GM19240 (cell line): Measurements from ENCODE around the gene DYNLRB1.
A peak's percentile ranks its signal among the peaks of the same experiment; 100 is the strongest.
"Not testable (repeated sequence)": the region's sequence is repeated elsewhere in the genome, so short reads cannot be mapped to it uniquely, and the experiment has no call there.

ENCODE experiments used
- DNase-seq: peaks from one replicate; pipeline ENCODE4 v3.0.0; 2011; ENCODE audit warnings: low spot score; ENCODE audit not compliant: insufficient read length

DYNLRB1 gene

DNA sequence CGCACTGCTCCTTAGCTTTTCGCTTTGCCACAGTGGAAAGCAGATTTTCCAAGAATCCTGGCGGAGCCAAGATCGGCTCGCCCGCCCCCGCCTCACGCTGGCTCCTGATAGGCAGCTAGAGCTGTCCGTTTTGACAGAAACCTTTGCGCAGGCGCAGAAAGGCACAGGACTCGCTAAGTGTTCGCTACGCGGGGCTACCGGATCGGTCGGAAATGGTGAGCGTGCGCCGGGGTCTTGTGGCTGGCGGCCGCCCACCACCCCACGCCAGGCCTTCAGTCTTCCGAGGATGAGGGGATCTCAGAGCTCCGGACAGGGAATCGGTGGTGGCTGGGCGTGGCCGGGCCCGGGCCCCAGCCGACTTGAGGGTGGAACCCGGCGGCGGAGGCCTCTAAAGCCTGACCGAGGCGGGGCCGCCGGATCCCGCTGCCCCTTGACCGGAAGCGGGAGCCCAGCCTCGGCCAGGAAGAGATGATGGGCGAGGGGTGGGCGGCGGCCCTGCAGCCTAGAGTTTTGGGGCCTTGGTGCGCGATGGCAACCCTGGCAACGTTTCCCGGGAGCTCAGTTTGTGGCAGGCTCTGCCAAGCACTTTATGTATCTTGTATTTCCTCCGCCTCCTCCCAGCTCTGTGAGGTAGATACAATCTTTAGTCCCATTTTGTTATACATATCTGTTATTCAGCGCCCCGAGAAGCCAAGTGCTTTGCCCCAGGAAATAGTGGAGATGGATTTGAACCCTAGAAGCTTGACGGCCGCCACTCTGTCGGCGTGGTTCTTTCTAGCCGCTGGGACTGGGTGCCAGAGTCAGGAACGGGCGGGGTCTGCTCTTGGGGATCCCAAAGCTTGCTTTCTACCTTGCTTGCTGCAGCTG lies at the start of gene DYNLRB1:
DYNLRB1 (plus strand) TSS at position 176 of the 867 bp plus-strand sequence; CDS start at position 213, 37 bp downstream.
- peak; percentile 63 for DNase-seq

DNA sequence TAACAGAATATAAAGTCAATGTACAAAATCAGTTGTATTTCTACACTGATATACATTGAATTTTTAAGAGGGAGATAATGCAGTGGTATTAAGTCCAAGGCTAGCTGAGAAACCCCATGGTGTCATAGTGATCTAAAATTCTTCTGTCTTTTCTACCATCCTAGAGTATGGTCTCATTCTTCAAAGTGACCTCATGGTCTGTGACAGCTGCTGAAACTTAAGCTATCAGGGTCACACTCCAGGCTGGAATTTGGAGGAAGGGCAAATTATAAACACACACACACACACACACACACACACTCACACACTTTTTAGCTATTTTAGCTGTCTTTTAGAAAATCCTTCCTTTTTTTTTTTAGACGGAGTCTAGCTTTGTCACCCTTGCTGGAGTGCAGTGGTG lies 47.3 kb upstream of the DYNLRB1 start:
- DNase-seq = no peak

DNA sequence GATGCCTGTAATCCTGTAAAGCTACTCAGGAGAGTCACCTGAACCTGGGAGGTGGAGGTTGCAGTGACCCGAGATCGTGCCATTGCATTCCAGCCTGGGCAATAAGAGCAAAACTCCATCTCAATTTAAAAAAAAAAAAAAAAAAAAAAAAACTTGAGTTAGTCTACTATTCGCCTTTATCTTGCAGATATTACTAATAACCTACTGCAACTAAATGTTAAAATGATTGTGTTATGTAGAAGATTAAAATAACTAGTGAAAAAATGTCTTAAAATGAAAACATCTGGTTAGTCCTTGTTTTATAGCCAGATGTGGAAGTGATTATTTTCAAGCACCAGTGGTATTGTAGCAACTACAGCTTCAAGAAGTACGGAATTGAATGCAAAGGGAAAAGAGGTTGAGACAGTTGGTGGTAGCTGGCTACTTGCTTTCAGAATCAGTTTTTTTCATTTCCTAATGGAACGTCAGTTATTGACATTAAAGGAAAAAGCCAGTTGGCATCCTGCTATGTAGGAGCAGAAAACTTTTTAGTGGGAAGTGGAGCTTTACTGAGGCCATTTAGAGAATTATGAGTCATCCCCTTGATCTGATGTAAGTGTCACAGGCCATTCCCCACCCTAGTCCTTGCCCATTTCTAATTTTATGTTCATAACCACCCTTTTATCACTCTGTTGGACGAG lies 43.8 kb upstream of the DYNLRB1 start:
- DNase-seq = no peak

DNA sequence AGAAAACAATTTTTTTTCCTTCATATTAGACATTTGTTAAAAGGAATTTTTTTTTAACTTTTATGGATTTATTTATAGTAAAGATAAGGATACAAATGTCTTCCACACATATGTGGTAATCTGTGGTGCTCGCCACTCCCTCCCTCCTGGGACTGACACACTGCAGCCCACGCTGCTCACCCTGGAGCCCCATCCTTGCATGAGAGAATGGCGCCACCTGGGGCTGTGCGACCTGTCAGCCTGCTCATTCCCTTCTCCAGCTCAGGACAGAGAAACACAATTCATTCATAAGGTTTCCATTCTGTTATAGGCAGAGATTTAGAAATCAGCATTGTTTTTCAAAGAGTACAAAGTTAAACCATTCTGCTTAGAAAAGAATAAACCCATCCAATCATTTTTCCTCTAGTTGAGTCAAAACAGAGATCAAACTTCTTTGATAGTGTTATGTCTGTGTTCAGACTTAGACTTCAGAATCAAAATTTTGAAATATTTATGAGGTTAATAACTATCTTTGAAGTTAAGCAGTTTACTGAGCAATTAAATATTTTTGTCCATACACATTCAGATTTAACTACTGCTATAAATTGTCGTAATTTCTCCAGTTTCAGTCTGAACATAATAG lies 42.8 kb upstream of the DYNLRB1 start:
- DNase-seq = peak; percentile 11

DNA sequence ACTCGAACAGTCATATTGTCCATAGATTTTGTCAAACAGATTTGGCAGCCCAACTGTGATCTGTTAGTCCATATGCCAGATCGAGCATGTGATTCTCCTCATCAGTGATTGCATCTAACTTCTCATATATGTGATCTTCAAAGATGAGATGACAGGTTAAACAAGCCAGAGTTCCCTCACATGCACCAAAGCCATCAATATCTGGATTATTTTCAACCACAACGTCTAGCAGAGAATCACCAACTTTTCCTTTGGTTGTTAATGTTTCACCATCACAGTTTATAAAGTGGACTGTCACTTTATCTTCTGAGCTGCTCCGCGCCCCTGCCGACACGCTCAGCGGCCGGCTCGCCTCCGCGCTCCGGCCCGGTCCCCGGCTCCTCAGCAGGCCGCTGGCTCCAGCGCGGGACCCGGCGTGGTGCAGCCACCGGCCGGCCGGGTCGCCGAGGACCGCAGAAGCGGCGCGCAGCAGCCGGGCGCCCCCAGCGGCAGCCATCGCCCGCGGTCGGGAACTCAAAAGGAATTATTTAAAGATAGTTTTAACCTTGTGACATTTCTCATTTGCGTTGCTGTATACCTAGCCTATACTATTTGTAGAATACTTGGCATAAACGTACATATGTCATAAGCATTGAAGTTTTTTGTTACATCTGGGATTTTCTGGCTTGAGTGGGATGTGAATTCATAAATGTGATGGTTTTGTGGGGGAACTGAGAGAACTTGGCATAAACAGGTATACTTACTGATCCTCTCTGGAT lies 40.1 kb upstream of the DYNLRB1 start:
- no peak for DNase-seq

DNA sequence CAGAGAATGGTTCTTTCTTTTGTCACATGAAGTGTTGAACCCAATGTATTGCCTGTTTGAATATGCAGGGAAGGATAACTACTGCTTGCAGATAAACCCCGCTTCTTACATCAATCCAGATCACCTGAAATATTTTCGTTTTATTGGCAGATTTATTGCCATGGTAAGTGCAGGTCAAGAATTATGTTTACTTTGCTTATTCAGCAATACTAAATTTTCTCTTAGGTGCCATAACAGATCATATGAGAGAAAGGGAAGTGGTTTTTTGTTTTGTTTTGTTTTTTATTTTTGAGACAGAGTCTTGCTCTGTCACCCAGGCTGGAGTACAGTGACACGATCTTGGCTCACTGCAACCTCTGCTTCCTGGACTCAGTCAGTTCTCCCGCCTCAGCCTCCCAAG lies 36.6 kb upstream of the DYNLRB1 start:
- no peak for DNase-seq

DNA sequence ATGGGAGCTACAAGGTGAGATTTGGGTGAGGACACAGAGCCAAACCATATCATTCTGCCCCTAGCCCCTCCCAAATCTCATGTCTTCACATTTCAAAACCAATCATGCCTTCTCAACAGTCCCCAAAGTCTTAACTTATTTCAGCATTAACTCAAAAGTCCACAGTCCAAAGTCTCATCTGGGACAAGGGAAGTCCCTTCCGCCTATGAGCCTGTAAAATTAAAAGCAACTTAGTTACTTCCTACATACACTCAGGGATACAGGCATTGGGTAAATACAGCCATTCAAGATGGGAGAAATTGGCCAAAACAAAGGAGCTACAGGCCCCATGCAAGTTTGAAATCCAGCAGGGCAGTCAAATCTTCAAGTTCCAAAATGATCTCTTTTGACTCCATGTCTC lies 34.1 kb upstream of the DYNLRB1 start:
- not testable (repeated sequence) for DNase-seq

DNA sequence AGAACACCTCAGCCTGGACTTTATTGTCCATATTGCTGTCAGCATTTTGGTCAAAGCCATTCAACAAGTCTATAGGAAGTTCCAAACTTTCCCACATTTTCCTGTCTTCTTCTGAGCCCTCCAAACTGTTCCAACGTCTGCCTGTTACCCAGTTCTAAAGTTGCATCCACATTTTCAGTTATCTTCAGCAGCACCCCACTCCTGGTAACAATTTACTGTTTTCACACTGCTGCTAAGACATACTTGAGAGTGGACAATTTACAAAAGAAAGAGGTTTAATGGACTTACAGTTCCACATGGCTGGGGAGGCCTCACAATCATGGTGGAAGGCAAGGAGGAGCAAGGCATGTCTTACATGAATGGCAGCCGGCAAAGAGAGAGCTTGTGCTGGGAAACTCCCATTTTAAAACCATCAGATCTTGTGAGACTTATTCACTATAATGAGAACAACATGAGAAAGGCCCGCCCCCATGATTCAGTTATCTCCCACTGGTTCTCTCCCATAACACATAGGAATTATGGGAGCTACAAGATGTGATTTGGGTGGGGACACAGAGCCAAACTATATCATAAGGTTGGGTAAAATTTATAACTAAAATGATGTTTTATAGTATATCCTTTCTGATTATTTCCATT lies 32.5 kb upstream of the DYNLRB1 start:
- DNase-seq = not testable (repeated sequence)

DNA sequence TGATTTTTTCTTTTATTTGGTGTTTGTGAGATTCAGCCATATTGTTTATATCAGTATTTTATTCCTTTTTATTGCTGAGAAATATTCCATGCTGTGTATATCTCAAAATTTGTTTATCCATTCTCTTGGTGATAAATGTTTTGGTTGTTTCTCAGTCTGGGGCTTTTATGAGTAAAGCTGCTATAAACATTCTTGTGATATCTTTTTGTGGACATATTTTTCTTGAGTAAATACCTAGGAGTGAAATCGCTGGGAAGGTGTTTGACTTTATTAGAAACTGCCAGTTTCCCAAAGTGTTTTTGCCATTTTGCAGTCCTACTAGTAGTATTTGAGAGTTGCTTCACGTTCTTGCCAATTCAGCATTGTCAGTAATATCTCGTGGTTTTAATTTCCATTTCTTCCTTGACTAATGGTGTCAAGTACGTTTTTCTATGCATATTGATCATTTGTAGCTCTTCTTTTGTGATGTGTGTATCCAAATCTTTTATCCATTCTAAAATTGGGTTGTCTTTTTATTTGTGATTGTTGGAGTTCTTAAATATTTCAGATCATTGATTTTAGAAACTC lies 31.1 kb upstream of the DYNLRB1 start:
- no peak for DNase-seq

DNA sequence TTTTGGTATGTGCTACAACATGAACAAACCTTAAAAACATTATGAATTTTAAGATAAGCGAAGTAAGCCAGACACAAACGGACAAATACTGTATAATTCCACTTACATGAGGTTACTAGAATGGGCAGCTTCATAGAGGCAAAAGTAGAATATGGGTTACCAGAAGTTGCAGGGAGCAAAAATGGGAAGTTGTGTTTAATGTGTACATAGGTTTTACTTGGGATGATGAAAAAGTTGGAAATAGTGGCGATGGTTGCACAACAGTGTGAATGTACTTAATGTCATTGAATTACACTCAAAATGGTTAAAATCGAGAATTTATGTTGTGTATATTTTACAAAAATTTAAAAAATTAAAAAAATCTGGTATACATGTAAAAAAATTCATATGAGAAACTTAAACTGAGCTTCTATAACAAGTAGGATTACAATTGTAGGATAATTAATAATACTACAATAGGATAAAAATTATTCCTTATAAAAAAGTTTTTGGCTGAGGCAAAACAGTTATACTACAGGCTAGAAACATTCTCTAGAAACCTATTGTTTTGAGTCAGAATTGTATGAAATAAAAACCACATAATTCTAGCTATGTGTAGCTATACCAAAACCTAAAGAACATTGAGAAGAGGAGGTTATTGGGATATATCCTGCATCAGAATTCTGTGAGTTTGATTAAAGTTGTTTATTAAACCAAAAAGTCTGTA lies 24.8 kb upstream of the DYNLRB1 start:
- DNase-seq = no peak

DNA sequence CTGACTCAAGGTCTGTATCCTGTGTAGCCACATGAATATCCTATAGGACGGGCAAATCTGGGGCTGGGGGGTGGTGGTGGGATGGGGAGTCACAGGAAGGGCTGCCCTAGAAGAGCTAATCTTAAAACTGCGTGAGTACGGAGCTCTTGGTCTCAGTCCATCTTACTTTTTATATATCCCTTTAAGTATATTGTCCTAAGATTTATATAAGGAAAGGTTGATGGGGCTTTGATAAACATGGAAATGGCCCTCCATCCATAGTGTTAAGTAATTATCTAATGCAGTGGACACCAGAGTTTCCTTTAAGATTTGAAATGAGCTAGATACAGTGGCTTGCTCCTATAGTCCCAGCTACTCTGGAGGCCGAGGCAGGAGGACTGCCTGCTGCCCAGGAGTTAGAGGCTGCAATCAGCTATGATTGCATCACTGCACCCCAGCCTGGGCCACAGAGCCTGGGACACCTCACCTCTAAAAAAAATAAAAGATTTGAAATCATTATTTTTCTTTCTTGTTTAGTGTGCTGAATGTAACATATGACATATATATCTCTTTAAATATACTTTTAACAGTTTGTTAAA lies 24.2 kb upstream of the DYNLRB1 start:
- no peak for DNase-seq

DNA sequence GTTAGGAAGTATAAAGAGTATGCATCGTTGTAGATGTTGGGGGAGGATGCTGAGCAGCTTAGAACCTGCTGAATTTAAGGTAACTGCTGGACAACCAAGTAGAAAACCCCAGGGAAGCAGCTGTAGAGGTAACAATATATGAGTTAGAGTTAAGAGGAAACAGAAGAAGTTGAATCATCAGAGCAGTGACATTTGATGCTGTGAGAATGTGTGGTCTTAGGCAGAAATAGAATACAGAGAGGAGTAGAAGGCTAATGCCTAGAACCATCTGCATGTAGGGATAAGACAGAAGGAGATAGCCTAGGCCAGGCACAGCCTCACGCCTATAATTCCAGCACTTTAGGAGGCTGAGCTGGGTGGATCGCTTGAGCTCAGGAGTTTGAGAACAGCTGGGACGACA lies 22.6 kb upstream of the DYNLRB1 start:
- no peak for DNase-seq

DNA sequence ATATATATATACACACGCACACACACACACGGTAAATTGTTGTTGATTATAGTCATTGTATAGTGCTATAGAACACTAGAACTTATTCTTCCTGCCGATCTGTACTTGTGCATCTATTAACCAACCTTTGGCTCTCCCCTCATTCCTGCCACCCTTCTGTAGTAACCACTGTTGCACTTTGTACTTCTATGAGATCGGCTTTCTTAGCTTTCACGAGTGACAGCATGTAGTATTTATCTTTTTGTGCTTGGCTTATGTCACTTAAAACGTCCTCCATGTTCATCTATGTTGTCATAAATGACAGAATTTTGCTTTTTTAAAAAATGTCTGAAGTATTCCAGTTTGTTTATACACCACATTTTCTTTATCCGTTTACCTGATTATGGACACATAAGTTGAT lies 20.9 kb upstream of the DYNLRB1 start:
- no peak for DNase-seq

DNA sequence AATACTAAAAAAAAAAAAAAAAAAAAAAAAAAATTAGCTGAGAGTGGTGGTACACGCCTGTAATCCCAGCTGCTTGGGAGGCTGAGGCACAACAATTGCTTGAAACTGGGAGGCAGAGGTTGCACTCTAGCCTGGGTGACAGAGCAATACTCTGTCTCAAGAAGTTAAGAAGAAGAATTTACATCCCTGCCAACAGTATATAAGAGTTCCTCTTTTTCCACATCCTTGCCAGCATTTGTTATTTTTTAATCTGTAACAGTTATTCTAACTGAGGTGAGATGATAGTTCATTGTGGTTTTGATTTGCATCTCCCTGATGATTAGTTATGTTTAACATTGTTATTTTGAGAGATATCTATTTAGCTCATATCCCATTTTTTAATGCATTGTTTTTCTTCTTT lies 20.3 kb upstream of the DYNLRB1 start:
- DNase-seq = no peak

DNA sequence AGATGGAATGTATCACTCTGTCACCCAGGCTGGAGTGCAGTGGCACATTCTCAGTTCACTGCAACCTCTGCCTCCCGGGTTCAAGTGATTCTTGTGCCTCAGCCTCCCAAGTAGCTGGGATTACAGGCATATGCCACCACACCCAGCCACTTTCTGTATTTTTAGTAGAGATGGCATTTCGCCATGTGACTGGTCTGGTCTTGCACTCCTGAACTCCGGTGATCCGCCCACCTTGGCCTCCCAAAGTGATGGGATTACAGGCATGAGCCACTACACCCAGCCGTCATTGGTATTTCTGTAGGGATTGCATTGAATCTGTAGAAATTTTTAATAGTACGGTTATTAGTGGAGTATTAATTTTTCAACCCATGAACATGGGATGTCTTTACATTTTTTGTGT lies 18.6 kb upstream of the DYNLRB1 start:
- DNase-seq = not testable (repeated sequence)

DNA sequence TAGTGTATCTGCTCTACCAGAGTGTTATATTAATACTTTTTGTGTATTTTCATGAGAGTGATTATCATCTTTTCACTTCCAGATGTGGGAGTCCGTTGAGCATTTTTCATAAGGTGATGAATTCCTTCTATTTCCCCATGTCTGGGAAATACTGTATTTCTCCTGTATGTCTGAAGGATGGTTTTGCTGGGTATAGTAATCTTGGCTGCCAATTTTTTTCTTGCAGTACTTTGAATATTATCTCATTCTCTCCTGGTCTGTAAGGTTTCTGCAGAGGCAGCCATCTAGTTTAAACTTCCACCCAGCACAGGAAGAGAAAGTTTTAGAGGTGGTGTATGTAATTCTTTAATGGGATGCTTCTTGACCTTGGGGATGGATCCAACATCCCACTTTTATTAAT lies 15.4 kb upstream of the DYNLRB1 start:
- DNase-seq = no peak

DNA sequence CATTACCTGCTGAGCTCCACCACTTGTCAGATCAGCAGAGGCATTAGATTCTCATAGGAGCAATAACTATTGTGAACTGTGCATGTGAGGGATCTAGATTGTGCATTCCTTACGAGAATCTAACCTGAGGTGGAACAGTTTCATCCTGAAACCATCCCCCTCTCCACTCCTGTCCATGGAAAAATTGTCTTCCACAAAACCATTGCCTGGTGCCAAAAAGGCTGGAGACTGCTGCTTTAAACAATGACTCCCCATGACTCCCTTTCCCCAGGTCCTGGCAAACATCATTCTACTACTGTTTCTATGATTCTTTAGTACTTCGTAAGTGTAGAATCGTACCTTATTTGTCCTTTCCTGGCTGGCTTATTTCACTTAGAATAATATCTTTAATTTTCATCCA lies 9.7 kb upstream of the DYNLRB1 start:
- DNase-seq = no peak

DNA sequence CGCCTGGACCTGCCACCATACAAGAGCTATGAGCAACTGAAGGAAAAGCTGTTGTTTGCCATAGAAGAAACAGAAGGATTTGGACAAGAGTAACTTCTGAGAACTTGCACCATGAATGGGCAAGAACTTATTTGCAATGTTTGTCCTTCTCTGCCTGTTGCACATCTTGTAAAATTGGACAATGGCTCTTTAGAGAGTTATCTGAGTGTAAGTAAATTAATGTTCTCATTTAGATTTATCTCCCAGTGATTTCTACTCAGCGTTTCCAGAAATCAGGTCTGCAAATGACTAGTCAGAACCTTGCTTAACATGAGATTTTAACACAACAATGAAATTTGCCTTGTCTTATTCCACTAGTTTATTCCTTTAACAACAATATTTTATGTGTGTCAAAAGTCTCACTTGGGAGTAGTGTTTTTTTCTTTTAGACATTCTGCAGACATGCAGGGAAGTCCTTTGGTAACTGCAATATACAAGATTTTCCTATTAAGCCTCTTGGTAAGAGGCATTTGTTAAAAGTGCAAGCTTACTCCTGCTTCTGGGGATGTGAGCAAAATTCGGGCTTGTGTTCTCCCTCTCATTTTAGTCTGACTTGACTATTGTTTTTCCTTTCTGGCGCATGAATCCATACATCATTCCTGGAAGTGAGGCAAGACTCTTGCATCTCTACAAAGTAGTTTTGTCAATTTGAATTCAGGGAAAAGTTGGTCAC lies 8.4 kb upstream of the DYNLRB1 start:
- DNase-seq = no peak

DNA sequence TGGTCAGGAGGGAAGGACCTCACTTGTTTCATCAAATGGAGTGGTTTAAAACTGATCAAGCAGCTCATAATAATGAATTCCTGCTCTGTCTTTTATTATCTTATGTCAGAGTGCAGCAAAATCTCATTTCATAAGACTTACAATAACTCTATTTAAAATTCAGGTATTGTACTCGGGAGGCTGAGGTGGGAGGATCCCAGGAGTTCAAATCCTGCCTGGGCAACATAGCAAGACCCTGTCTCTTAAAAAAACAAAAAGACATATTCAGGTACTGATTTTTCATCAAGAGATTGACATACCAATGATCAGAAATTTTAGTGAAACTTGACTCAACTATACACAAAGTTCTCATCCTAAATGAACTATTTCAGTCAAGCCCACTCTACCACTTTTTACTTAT lies 5.6 kb upstream of the DYNLRB1 start:
- no peak for DNase-seq
